Prostate gland (tissue), 2 donors: ENCODE measurements around the gene URM1. TPM values are rescaled to one million over a fixed set of nuclear protein-coding genes. Genes with fewer than 3 reads are reported as not detected.

Experiments
- DNase-seq: peaks from one replicate; pipeline ENCODE4 v3.0.0-alpha.2; 2019; ENCODE audit warnings: low spot score
- H3K27ac ChIP-seq, 2 donors: fragments of 200-600 bp; sonication (generic); 2 replicates each; pipeline ENCODE4 v1.5.1; 2017 to 2019
- H3K27me3 ChIP-seq: fragments of 200-600 bp; sonication (generic); replicated peaks from 2 replicates; pipeline ENCODE4 v1.5.1; 2019; ENCODE audit not compliant: insufficient read depth
- H3K36me3 ChIP-seq, 2 donors: fragments of 200-600 bp; sonication (generic); 1 replicate in 1 of 2; 2 replicates in 1 of 2; pipeline versions ENCODE4 v1.5.1 to v1.8.1; 2017 to 2019
- H3K4me1 ChIP-seq: fragments of 200-600 bp; sonication (generic); replicated peaks from 2 replicates; pipeline ENCODE4 v1.5.1; 2019
- H3K4me3 ChIP-seq, 2 donors: fragments of 200-600 bp; sonication (generic); 2 replicates each; pipeline ENCODE4 v1.5.1; 2017 to 2019
- H3K9me3 ChIP-seq: fragments of 200-600 bp; sonication (generic); 2 replicates; pipeline ENCODE4 v1.5.1; 2017
- CTCF ChIP-seq, 4 experiments: fragments of 200-600 bp in 2 of 4; fragments of 450-650 bp in 2 of 4; sonication (generic) in 2 of 4; IDR thresholded peaks; 1 replicate in 3 of 4; 2 replicates in 1 of 4; pipeline ENCODE4 v1.5.1; 2016 to 2019; ENCODE audit warnings: antibody characterized with exemption in 4 of 4, mild to moderate bottlenecking in 2 of 4, moderate library complexity in 2 of 4
- POLR2A ChIP-seq: fragments of 450-650 bp; IDR thresholded peaks from one replicate; pipeline ENCODE4 v1.6.1; 2016; ENCODE audit warnings: antibody characterized with exemption, mild to moderate bottlenecking
- POLR2AphosphoS5 ChIP-seq: sonication (generic); formaldehyde crosslinking; IDR thresholded peaks from one replicate; pipeline ENCODE4 v1.6.1; 2017; ENCODE audit warnings: antibody characterized with exemption
- WGBS: methylation state at CpG from one replicate; pipeline ENCODE4 v1.1.5; 2018; 5-methylcytosine and 5-hydroxymethylcytosine counted together
- intact Hi-C: fragments of 100-400 bp; cut with DNase I; formaldehyde crosslinking; loops from one replicate; pipeline ENCODE4 v1.14.2; 2022
- total RNA-seq, 2 donors: library from RNA; depleted of rRNA; stranded (reverse); fragments of >200 nt; gene quantifications; one replicate each; pipeline ENCODE4 v1.1.0, GENCODE V29; 2016

Gene URM1
- total RNA-seq, 2 donors from 2014 or later, result 33.2 to 41.7 TPM

- no peaks in the 10 kb centered on the region for H3K27me3 ChIP-seq
- intact Hi-C loops, result no loop called here
- WGBS, result 76% methylated on average over 11 of the region's 11 CpGs
- no peaks in the 10 kb centered on the region for H3K9me3 ChIP-seq
- H3K4me3 ChIP-seq, result no peak overlapping the region
- H3K27ac ChIP-seq, result no peak overlapping the region
- H3K36me3 ChIP-seq, result peaks cover 5 to 7% of the 10 kb centered on the region in 2 donors
- TF ChIP-seq POLR2A (no peak), POLR2AphosphoS5 (no peak), CTCF (IDR thresholded peaks at IDR 0.05) (no peak)
- no peaks in the 10 kb centered on the region for H3K4me1 ChIP-seq
- no peak for DNase-seq
Observed at GRCh38 chr9:128390150-128390812, 19.1 kb downstream of the URM1 start.

DNA sequence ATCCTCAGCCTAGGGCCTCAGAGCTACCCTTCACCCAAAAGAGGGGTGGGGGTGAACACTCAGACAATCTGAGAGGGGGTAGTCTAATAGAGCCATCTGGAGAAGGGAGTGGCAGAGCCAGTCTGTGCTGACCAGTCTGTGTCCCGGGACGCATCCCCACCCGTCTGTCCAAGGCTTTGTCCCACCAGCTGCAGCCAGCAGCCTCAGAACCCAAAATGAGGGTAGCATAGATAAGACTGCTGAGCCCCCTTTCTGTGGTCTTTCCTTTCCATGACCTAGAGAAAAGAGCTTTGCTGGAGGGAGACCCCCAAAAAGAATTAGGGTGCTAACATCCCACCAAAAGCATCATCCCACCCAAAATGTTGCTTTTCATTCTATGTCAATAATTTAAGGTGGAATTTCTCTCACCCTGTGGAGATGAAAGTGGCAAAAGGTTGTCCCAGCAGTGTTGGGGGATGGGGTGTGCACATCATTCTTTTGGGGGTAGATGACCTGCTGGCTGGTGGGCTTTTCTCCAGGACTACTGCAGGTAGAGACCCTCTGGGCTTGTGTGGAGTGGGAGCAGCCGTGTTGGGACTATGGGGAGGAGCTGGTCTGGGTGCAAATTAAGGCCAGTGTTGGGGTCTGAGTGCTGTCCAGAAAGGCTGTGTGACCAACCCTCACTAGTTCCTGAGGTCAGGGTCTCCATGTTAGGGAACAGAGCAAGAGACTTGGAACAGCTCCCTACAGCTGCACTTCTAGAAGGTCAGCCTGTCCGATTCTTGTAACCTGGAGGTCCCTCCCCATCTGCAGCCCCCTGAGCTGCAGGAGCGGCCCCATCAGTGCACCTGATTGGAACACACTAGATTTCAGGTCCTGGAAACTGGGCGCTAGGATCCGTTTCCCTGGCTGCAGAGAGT, 19.9 kb downstream of the URM1 start:
- Histone ChIP-seq H3K27ac (no peak overlapping the region), H3K36me3 (peaks cover 5 to 7% of the 10 kb centered on the region in 2 donors), H3K4me3 (no peak overlapping the region), H3K9me3 (no peaks in the 10 kb centered on the region), H3K27me3 (no peaks in the 10 kb centered on the region), H3K4me1 (no peaks in the 10 kb centered on the region)
- intact Hi-C loops, result no loop called here
- DNase-seq, result no peak
- 84% methylated on average over 8 of the region's 8 CpGs for WGBS
- TF ChIP-seq POLR2AphosphoS5 (no peak), CTCF (IDR thresholded peaks at IDR 0.05) (no peak), POLR2A (no peak)

DNA sequence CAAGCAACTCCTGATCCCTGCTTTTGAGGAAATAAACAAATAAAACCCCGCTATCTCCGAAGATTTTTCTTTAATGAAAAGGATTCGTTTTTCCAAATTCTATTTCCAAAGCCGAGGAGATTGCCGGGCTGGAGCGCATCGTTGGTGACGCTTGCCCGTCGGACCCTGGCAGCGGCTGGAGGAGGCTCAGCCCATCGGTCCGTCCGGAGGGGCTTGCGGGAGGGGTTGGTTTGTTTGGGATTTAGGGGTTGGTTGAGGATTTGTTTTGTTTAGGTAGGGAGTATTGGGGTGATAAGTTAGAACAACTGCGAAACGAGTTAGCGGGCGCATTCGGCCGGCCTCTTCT, 20.8 kb downstream of the URM1 start:
- H3K4me3 ChIP-seq, result no peak overlapping the region
- H3K27ac ChIP-seq, result no peak overlapping the region
- no peaks in the 10 kb centered on the region for H3K4me1 ChIP-seq
- intact Hi-C loops, result no loop called here
- 93% methylated on average over 21 of the region's 21 CpGs for WGBS
- H3K36me3 ChIP-seq, result peaks cover 5 to 7% of the 10 kb centered on the region in 2 donors
- no peak for TF ChIP-seq CTCF (IDR thresholded peaks at IDR 0.05)
- no peak for TF ChIP-seq POLR2AphosphoS5
- TF ChIP-seq POLR2A, result no peak
- no peak for DNase-seq
- H3K9me3 ChIP-seq, result no peaks in the 10 kb centered on the region
- H3K27me3 ChIP-seq, result no peaks in the 10 kb centered on the region

- intact Hi-C loops, result no loop called here
- Histone ChIP-seq H3K9me3 (no peaks in the 10 kb centered on the region), H3K4me1 (no peaks in the 10 kb centered on the region), H3K27ac (no peak overlapping the region), H3K36me3 (peaks cover 4 to 7% of the 10 kb centered on the region in 2 donors), H3K27me3 (no peaks in the 10 kb centered on the region), H3K4me3 (no peak overlapping the region)
- no peak for DNase-seq
- no peak for TF ChIP-seq POLR2AphosphoS5
- TF ChIP-seq CTCF (IDR thresholded peaks at IDR 0.05), result no peak
- no peak for TF ChIP-seq POLR2A
- 85% methylated on average over 87 of the region's 88 CpGs for WGBS
Observed at GRCh38 chr9:128392302-128393144, 21.3 kb downstream of the URM1 start.
